CD4-positive, alpha-beta T cell treated with Interleukin-12 subunit alpha and Interleukin-12 subunit beta, for 1 hour (primary cell): Measurements from ENCODE around the gene ACP1.
A peak's percentile ranks its signal among the peaks of the same experiment; 100 is the strongest.
"Not testable (repeated sequence)": the region's sequence is repeated elsewhere in the genome, so short reads cannot be mapped to it uniquely, and the experiment has no call there.

Experiments
- DNase-seq: peaks from one replicate; pipeline ENCODE4 v3.0.0-alpha.2; 2020

Gene ACP1

GRCh38 chr2:314561-315336, 50.0 kb downstream of the ACP1 start:
- DNase-seq = no peak

GRCh38 chr2:315925-316324, 51.2 kb downstream of the ACP1 start:
- not testable (repeated sequence) for DNase-seq

GRCh38 chr2:316381-316780, 51.6 kb downstream of the ACP1 start:
- no peak for DNase-seq

GRCh38 chr2:317501-318424, 53.0 kb downstream of the ACP1 start:
- DNase-seq = peak; percentile 13

- no peak for DNase-seq
Observed at GRCh38 chr2:319059-319600, 54.4 kb downstream of the ACP1 start.

GRCh38 chr2:320561-320960, 55.8 kb downstream of the ACP1 start:
- DNase-seq = no peak

- no peak for DNase-seq
Observed at GRCh38 chr2:322326-322725, 57.6 kb downstream of the ACP1 start.

GRCh38 chr2:323035-323434, 58.3 kb downstream of the ACP1 start:
- DNase-seq = no peak
